ENCODE data around the gene GNAQ. TPM values are rescaled to one million over a fixed set of nuclear protein-coding genes. Genes with fewer than 3 reads are reported as not detected.

Gene GNAQ
- total RNA-seq, 2 experiments from 2014 or later = 15.3 to 18.2 TPM

DNA sequence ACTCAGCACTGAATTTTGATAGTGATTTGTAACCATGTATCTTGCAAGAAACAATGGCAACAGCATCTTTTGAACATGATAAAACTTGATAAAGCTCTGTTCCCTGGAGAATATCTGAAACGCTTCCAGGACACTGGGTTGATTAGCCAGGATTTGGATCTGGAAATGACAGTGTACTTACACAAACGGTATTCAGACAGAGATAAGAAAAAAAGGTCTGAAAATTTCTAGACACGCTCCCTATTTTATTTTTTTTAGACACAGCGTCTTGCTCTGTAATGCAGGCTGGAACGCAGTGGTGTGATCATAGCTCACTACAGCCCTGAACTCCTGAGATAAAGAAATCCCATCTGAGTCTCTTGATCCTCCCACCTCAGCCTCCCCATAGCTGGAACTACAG lies 109.0 kb downstream of the GNAQ start:
- CTCF ChIA-PET = no interaction called here
- POLR2A ChIA-PET = no interaction called here

DNA sequence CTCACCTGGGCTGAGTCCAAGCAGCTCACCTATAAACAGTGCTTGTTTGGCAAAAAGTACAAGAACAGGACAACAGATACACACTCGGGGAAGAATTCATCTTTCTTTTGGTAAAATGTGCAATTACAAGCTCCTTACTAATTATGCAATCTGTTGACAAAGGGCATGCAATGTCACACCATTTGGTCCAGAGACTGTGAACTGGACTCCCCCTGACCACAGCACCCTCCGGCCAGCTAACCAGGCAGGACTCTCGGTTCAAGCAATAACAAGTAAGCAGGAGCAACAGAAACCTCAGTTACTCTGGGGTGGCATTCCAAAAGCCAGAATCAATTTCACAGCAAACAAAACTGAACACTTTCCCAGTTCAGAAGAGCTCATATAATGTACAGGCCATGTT lies 113.8 kb downstream of the GNAQ start:
- ChIA-PET CTCF (no interaction called here), POLR2A (no interaction called here)

DNA sequence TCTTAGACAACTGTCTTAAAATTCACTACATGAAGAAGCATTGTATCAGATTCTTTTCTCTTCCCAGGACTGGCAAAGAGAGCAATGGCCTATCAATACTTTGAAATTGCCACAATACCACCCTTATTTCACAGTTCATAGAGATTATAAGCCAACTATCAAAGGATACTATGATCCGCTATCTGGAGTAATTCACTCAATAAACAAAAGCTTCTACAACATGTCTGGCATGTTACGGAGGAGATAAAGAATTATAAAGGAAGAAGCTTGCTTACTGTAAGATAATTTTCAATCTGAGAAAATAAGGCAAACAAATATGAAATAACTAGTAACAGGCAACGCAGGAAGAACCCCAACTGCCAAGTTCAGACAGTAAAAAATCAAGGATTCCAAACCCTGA lies 114.8 kb downstream of the GNAQ start:
- ChIA-PET CTCF (no interaction called here), POLR2A (no interaction called here)

DNA sequence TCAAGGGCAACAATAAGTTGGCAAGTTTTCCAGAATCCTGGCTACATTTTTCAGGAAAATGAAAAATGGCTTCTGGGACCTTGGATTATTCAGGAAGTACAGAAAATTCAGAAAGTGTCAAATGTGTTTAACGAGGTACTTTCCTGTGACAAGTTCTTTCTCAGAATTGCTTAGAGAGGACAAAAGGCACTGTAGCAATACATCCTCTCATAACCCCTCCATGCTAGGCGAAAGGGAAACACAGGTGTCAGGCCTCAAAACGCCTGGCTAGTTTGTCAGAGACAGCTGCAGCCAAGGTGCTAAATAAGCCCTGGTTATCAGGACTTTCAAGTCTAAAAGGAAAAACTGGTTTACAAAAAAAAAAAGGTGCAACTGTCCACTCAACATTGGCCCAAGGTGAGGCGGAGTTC lies 115.2 kb downstream of the GNAQ start:
- ChIA-PET POLR2A (no interaction called here), CTCF (no interaction called here)

DNA sequence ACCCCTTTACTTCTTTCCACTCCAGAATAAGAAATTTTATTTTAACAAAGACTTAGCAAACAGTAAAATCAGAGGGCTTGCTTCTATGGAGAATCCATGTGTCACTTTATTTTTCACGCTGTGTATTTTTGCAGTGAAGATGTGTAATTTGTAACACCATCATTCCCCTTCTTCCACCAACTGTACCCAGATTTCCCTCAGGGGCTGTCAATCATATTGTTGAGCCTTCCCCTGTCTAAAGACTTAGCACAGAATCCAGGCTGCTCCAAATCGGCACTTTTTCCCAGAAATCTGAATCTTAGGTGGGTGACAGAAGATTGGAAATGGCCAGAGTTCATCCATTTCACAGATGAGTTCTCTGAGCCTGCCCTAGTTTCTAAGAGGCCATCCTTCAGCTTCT lies 115.9 kb downstream of the GNAQ start:
- ChIA-PET POLR2A (no interaction called here), CTCF (no interaction called here)

DNA sequence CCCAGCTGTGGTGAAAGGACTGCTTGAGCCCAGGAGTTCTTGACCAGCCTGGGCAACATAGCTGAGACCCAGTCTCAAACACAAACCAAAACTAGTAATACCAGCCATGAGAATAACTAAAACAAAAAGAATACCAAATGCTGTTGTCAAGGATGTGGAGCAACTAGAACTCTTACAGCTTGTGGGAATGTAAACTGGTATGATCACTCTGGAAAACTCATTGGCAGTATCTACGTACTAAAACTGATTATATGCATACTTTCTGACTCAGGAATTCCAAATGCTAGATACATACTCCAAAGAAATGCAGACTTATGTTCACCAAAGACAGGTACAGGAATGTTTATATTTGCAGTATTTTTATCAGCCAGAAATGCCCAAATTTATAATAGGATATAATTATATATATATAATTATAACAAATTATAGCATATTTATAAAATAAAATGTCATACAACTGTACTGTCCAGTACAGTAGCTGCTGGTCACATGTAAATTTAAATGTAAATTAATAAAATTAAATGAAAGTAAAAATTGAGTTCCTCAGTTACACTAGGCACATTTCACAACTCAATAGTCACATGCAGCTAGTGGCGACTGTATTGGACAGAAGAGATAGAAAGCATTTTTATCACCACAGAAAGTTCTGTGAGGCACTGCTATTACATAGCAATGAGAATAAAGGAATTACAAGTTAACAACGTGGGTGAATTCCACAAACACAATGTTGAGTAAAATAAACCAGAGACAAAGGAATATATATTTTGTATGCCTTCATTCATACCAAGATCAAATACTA lies 118.5 kb downstream of the GNAQ start:
- POLR2A ChIA-PET = no interaction called here

DNA sequence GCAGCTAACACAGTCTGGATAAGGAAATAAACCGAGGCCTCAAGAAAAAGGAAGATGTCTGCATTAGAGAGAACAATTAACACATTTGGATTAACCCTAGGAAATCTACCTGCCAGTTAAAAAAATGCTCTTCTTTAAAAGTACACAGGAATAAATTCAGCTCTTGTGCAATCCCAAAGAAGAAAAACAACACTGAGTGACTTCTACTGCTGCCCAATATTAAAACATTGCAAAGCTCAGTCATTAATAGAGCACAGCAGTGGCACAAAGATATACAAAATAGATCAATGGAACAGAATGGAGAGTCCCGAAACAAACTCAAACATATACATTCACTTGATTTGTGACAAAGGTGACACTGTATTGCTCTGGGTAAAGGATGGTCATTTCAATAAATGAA lies 119.7 kb downstream of the GNAQ start:
- POLR2A ChIA-PET = no interaction called here
- CTCF ChIA-PET = no interaction called here

More for the DNA sequence above, 118.5 kb downstream of the GNAQ start:
- CTCF ChIA-PET = no interaction called here

DNA sequence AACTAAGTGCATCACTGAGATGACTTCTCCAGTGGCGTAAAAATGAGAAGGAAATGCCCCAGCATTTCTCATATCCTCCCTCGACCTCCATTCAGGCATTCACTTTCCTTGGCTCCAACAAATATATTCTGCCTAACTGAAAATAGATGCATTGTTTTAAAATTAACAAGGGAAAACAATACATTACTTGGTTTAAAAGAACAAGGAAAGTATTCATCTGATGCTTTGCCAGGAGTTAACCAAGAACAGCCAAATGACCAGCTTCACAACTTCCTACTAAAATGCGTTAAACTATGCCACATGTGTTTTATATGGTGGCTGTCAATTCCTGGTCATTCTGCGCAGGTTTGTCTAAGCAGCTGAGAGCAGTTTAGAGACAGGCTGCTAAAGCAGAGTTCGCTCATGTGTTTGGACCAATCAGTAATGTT lies 121.4 kb downstream of the GNAQ start:
- POLR2A ChIA-PET = no interaction called here

DNA sequence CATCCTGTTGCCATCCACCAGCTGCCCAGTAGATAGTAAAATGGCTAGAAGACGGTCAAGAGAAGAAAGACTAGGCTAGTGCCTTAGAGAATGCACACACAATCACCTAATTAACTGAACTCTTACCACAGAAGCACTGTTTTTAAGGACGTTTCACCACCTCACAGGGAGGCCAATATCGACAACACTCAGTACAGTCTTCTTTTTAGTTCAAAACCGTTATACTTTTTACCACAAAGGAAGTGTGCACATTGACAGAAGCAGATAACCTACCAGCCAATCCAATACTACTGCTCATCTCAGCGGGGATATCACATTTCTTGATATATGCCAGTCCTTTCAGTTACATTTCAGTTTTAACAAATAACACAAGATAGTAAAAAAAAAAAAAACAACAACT lies 122.3 kb downstream of the GNAQ start:
- ChIA-PET CTCF (no interaction called here), POLR2A (no interaction called here)

More for the DNA sequence above, 121.4 kb downstream of the GNAQ start:
- CTCF ChIA-PET = interaction anchor here (0.7 kb wide), 1 partner anchor 14 kb away, joined by 3 read pairs; no protein-coding TSS in a partner anchor

DNA sequence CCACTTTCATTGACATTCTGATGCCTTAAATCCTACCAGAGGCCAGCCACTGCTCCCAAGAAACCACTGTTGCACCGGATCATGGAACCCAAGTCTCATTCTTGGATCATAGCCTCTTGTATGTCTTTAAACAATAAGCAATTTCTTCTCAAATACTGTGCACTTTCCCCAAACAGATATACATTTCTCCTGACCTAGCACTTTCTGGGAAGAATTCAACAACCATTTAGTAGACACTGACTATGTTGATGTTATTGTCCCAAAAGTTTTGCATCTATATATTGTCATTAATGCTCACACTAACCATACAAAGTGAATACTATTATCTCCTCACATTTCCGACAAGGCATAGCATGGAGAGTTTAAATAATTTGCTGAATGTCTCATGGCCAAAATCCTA lies 123.3 kb downstream of the GNAQ start:
- POLR2A ChIA-PET = no interaction called here

DNA sequence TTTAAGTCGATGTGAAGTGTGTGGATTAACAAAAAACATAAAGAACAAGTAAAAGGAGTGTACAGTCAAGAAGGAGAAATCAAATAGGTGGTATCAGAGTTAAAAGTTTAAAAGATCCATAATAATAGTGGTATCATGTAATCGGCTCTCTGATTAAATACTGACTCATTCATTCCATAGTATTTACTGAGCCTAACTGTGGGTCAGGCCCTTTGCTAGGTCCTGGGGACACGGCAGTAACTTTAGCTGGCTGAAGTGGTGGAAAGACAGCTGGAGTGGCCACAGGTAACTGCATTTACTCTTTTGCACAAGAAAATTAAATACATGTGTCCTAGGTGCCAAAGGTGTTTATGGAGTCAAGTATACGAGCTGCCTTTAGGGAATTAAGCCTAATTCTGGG lies 124.0 kb downstream of the GNAQ start:
- ChIA-PET CTCF (no interaction called here), POLR2A (interaction anchor here (0.7 kb wide), 1 partner anchor 224 kb away, joined by 3 read pairs; no protein-coding TSS in a partner anchor)

More for the DNA sequence above, 123.3 kb downstream of the GNAQ start:
- CTCF ChIA-PET = no interaction called here

DNA sequence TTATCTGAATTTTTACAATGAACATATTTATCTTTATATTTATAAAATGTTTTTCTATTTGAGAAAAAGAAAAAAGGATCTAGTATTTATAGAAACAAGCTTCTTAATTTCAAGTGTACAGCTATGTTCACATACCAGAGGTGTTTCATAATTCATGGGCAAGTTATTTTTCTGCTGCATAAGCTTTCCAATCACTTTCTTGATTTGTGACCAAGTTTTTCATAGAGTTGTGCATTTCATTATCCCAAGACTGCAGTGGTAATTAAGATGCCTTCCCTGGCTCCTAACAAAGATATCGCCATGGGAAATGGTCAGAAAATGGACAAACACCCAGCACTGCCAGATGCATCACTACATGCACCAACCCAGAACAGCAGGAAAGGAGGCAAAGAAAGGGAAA lies 124.6 kb downstream of the GNAQ start:
- ChIA-PET CTCF (no interaction called here), POLR2A (interaction anchor here (0.7 kb wide), 1 partner anchor 225 kb away, joined by 3 read pairs; no protein-coding TSS in a partner anchor)

DNA sequence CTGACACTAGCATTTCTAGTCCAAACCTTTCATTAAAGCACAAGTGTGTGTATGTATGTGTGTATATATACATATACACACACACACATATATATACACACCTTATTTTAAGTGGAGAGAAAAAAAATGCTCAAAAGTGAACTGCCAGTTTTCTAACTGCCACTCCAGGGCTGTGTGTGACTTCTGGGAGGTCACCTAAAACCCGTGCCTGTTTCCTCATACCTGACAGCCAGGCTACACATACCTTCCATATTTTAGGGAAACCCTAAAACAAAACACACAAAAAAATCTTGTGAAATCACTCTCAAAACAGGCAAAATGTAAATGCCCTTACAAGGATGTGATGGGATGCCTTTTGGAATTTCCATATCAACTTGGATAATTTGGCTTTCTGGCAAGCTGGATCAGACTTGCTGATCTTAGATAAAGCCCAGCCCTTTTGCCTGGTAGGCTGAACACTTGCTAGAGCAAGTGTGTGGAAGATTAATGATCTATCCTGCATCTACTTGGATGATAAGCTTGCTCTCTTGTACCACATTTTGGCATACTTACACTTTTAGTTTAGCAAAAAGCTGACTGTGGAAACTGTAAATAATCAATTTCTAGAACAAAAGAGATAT lies 127.8 kb downstream of the GNAQ start:
- ChIA-PET POLR2A (no interaction called here), CTCF (no interaction called here)

DNA sequence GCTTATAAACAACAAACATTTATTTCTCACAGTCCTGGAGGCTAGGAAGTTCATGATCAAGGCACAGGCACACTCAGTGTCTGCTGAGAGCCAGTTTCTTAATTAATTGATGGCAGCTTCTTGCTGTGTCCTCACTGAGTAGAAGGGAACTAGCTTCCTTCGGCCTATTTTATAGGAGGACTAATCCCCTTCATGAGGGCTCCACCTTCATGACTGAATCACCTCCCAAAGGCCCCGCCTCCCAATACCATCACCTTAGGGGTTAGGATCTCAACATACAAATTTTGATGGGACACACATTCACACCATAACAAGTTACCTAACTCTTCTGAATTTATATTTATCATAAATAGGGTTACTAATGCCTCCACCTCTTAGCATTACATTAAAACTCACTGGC lies 129.8 kb downstream of the GNAQ start:
- CTCF ChIA-PET = no interaction called here
- POLR2A ChIA-PET = no interaction called here

DNA sequence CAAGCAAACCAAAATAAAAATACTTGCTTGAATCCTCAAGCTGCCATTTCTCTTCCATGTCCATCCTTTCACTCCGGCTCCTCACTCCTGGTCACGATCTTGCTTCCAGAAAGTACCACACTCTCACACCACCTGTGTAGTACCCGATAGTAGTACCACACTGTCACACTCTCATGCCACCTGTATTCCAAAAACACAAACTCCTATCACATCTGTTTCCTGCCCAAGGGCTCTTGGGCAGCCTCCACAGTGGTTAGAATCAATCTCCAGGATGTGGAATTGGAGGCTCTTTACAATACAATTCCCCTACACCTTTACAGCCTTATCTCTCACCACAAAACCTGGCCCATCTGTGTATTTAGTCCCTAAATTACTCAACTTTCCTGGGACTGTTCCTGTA lies 130.6 kb downstream of the GNAQ start:
- CTCF ChIA-PET = interaction anchor here (0.5 kb wide), 1 partner anchor 122 kb away, joined by 5 read pairs; no protein-coding TSS in a partner anchor
- POLR2A ChIA-PET = no interaction called here

DNA sequence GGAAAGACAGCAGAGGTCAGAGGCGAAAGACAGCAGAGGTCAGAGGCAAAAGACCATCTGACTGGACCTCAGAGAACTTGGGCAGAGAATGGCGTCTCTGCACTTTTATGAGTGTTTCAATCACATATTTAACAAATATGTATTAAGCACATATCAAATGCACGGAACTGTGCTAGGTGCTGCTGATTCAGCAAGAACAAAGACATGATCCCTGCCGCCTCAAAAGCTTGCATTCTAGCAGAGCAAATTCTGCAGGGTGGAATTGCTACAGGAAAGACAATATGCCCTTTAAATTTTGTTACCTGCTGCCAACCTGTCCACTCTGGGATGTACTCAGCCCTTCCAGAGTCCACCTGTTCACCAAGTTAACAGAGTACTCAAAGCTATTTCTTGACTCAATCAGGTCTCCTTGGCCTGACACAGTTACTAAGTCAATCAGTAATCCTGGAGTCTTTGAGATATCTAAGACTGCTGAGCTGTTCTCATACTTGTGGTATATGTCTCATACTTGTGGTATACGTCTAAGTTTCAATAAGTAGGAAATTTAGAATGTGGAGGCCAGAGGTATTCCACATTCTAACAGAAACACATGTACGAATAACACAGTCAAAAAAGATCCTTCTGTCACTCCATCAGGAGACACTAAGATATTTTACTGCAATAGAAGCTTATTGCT lies 131.8 kb downstream of the GNAQ start:
- ChIA-PET CTCF (no interaction called here), POLR2A (no interaction called here)

DNA sequence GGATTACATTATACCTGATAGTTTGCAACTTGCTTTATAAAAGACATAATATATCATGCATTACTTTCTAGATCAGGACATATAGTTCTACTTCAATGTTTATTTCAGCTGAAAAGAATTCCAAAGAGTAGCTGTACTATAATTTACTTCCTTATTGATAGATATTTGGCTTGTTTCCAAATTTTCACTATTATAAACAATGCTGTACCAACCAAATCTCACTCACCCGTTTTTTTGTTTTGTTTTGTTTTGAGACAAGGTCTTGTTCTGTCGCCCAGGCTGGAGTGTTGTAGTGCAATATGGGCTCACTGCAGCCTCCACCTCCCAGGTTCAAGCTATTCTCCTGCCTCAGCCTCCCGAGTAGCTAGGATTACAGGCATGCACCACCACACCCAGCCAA lies 132.7 kb downstream of the GNAQ start:
- CTCF ChIA-PET = no interaction called here

DNA sequence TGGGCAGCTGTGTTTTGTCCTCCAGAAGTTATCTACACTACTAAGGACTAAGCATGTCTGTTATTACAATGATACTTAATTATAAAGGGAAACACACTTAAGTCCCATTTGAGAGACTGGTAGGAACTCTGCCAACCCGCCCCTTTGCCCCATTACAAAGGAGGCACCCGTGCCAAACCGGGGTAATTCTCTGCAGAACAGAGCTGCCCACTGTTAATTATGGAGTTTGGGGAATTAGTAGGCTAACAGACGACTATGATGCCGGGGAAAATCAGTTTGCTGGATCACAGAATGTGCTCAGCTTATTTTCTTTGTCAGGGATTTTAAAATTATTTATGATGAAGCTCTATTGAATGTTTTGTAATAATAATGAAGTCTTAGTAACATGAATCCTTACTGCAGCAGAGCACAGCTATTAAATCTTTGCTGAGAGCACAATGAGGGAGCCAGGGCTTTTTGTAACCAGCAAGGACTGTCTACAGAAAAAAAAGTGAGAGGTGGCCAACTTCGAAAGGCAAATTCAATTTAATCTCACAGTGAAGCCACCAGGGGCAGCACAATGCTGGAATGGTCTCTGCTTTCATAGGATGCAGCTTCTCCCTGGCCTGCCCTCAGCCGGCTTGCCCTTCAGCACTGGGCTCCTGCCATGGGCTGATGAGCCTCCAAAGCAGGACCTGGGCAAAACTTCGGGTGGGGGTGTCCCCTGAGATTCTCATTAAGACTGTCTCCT lies 134.5 kb downstream of the GNAQ start:
- CTCF ChIA-PET = no interaction called here
- POLR2A ChIA-PET = no interaction called here

More for the DNA sequence above, 132.7 kb downstream of the GNAQ start:
- POLR2A ChIA-PET = no interaction called here

DNA sequence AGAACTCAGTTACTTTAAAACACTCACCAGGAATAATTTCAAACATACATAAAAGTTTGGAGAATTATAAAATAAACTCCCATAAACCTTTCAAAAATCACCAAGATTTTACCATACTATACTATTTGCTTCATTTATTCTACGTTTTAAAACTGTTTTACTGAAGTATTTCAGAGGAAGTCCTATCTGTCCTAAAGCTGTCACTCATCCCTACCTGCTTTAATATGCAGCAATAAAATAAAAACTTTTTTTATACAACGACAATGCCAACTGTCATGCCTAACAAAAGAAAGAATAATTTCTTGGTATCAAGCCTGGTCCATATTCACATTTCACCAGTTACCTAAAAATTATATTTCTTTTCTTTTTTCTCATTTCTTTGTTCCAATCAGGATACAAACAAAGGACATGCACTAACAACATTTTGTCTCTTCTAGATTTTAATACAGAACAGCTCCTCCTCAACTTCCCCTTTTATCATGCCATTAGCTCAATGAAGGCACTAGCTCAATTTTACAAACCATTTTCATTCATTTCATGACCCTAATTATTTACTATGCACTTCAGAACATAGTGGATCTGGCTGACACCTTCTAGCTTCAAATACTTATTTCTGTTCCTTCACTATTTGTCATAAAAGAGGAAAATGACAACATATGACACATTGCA lies 135.2 kb downstream of the GNAQ start:
- ChIA-PET CTCF (no interaction called here), POLR2A (no interaction called here)

DNA sequence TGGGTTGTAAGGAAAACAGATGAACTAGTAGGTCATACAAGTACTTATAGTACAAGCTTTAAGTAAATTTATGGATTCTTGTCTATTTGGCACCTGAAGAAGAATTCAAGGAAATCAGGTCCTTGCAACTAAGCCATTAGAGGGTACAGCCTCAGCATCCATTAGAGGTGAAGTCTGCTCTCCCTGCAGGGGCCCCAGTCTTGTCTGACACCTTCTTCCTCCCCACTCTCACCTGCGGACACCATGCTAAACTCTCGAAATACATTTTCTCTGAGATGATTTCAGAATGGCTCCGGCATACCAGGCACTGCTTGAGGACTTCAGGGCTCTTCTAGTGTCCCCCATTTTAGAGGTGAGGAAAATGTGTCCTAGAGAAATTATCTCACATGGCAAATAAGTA lies 137.9 kb downstream of the GNAQ start:
- POLR2A ChIA-PET = no interaction called here
- CTCF ChIA-PET = no interaction called here
